Thyroid gland (tissue), 4 donors: Measurements from ENCODE around the gene RAB6B. TPM values are rescaled to one million over a fixed set of nuclear protein-coding genes. Genes with fewer than 3 reads are reported as not detected.

Experiments
- DNase-seq, 2 donors: peaks; one replicate each; pipeline ENCODE4 v3.0.0-alpha.2; 2019
- H3K27ac ChIP-seq, 3 donors: fragments of 200-600 bp; sonication (generic); 1 replicate in 2 of 3; 2 replicates in 1 of 3; pipeline ENCODE4 v1.5.1; 2016 to 2019; ENCODE audit warnings: mild to moderate bottlenecking in 1 of 3, moderate library complexity in 1 of 3
- H3K27me3 ChIP-seq: fragments of 200-600 bp; sonication (generic); one replicate; pipeline ENCODE4 v1.5.1; 2019
- H3K36me3 ChIP-seq, 2 donors: fragments of 200-600 bp; sonication (generic); one replicate each; pipeline ENCODE4 v1.5.1; 2016 to 2019
- H3K4me1 ChIP-seq, 2 donors: fragments of 200-600 bp; sonication (generic); one replicate each; pipeline ENCODE4 v1.5.1; 2017 to 2019
- H3K4me3 ChIP-seq, 3 donors: fragments of 200-600 bp; sonication (generic); replicated peaks in 1 of 3; 1 replicate in 2 of 3; 2 replicates in 1 of 3; pipeline ENCODE4 v1.5.1; 2016; ENCODE audit warnings: mild to moderate bottlenecking in 1 of 3
- H3K9me3 ChIP-seq: fragments of 200-600 bp; sonication (generic); one replicate; pipeline ENCODE4 v1.5.1; 2017
- POLR2A ChIP-seq, 2 donors: fragments of 450-650 bp; IDR thresholded peaks; one replicate each; pipeline ENCODE4 v1.6.1; 2017; ENCODE audit warnings: antibody characterized with exemption in 2 of 2, mild to moderate bottlenecking in 2 of 2, moderate library complexity in 1 of 2
- WGBS, 2 donors: methylation state at CpG; one replicate each; pipeline ENCODE4 v1.1.5; 2017; 5-methylcytosine and 5-hydroxymethylcytosine counted together
- intact Hi-C: fragments of 100-400 bp; cut with DNase I; formaldehyde crosslinking; loops from one replicate; pipeline ENCODE4 v1.15.1; 2023
- total RNA-seq, 4 donors: library from RNA; depleted of rRNA; stranded (reverse); fragments of >200 nt; gene quantifications; one replicate each; pipeline ENCODE4 v1.2.3, GENCODE V29; 2016
- TF ChIP-seq, protein P1 (sequence below), 6 experiments: fragments of 200-600 bp in 3 of 6; fragments of 450-650 bp in 3 of 6; sonication (generic) in 3 of 6; IDR thresholded peaks; one replicate each; pipeline ENCODE4 v1.5.1; 2016 to 2019; ENCODE audit warnings: antibody characterized with exemption in 6 of 6, mild to moderate bottlenecking in 2 of 6, inconsistent platforms in 1 of 6, moderate library complexity in 1 of 6

RAB6B gene
- total RNA-seq, 4 donors from 2014 or later = 4.4 to 6.2 (median 5.6) TPM

DNA sequence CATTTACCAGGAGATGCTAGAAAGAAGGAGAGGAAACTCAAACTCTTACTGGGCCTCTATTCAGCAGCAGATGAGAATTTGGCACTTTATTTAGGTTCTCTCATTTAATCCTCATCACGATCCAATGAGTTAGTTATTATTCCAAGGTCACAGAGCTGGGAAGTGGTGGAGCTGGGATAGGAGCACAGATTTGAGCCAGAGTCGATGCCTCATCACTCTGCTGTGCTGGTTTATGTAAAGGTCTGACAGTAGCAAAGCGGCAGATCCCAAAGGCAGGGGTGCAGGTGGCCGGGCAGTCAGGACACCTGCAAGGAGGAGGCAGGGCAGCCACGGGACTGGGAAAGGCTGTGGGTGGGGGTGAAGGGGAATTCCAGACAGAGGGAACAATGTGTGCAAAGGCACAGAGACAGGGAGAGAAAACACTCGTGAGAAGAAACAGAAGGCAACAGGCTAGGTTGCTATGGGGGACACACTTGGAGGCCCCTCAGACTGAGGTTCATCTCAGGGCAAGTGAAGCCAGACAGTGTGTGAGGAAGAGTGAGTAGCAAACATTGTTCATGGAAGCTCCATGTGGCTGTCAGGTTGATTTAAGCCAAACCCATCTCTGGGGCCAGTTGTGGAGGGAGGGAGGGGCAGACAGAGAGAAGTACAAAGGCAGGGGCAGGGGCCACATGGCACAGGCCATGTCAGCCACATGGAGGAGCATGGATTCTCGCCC, 26.8 kb downstream of the RAB6B start:
- TF ChIP-seq, protein P1, sequence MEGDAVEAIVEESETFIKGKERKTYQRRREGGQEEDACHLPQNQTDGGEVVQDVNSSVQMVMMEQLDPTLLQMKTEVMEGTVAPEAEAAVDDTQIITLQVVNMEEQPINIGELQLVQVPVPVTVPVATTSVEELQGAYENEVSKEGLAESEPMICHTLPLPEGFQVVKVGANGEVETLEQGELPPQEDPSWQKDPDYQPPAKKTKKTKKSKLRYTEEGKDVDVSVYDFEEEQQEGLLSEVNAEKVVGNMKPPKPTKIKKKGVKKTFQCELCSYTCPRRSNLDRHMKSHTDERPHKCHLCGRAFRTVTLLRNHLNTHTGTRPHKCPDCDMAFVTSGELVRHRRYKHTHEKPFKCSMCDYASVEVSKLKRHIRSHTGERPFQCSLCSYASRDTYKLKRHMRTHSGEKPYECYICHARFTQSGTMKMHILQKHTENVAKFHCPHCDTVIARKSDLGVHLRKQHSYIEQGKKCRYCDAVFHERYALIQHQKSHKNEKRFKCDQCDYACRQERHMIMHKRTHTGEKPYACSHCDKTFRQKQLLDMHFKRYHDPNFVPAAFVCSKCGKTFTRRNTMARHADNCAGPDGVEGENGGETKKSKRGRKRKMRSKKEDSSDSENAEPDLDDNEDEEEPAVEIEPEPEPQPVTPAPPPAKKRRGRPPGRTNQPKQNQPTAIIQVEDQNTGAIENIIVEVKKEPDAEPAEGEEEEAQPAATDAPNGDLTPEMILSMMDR (IDR thresholded peaks at IDR 0.05) = no peak
- no peak for TF ChIP-seq POLR2A (IDR thresholded peaks at IDR 0.05)
- Histone ChIP-seq H3K36me3 (no peaks in the 10 kb centered on the region), H3K27me3 (no peaks in the 10 kb centered on the region), H3K4me3 (no peak overlapping the region), H3K9me3 (no peaks in the 10 kb centered on the region), H3K27ac (no peak overlapping the region), H3K4me1 (no peaks in the 10 kb centered on the region)
- intact Hi-C loops = no loop called here
- WGBS, 2 donors = 76 to 79% methylated on average over 7 of the region's 7 CpGs
- no peak for DNase-seq

DNA sequence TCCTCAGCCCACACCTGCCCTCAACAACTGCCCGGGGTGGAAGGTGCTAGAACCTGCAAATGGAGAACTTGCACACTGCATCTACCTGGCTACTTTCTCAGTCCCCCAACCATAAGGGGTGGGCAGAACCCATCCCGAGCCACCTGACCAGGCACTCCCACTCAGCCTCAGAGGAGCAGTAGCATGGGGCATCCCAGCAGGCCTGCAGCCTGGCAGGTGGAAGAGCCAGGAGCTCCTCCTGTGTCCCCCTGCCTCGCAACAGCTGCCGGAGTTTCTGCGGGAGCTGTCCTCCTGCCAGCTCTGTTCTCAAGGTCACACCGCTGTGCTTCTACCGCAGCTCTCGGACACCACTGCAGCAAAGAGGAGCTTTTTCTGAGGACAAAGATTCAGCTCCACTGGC, 27.5 kb downstream of the RAB6B start:
- intact Hi-C loops = no loop called here
- WGBS, 2 donors = 75 to 87% methylated on average over 7 to 8 of the region's 8 CpGs
- Histone ChIP-seq H3K9me3 (no peaks in the 10 kb centered on the region), H3K4me1 (no peaks in the 10 kb centered on the region), H3K36me3 (no peaks in the 10 kb centered on the region), H3K27ac (no peak overlapping the region), H3K4me3 (no peak overlapping the region), H3K27me3 (no peaks in the 10 kb centered on the region)
- no peak for DNase-seq
- no peak for TF ChIP-seq POLR2A (IDR thresholded peaks at IDR 0.05)
- TF ChIP-seq, protein P1 (IDR thresholded peaks at IDR 0.05) = no peak

DNA sequence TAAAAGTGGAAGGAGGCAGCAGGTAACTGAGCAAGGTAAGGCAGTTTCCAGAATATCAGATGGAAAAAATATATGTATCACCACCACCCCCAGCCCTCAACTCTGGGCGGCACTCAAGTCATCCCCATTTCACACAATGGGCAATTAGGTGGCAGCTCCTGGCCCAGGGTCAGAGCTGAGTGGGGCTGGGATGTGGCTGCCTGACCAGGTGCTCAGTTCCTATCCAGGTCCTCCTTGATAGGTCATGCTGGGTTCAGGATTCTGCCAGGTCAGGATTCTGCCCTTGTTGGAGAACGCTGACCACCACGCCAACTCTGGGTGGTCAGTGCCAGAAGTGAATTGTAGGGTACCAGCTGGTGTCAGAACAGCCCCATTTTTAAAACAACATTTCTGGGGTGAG, 29.5 kb downstream of the RAB6B start:
- no peaks in the 10 kb centered on the region for H3K36me3 ChIP-seq
- intact Hi-C loops = no loop called here
- no peak overlapping the region for H3K27ac ChIP-seq
- H3K9me3 ChIP-seq = no peaks in the 10 kb centered on the region
- no peak for DNase-seq
- no peak for TF ChIP-seq POLR2A (IDR thresholded peaks at IDR 0.05)
- TF ChIP-seq, protein P1 (IDR thresholded peaks at IDR 0.05) = no peak
- H3K4me1 ChIP-seq = no peaks in the 10 kb centered on the region
- H3K4me3 ChIP-seq = no peak overlapping the region
- H3K27me3 ChIP-seq = no peaks in the 10 kb centered on the region
- WGBS, 2 donors = 98 to 100% methylated on average over 3 of the region's 3 CpGs

DNA sequence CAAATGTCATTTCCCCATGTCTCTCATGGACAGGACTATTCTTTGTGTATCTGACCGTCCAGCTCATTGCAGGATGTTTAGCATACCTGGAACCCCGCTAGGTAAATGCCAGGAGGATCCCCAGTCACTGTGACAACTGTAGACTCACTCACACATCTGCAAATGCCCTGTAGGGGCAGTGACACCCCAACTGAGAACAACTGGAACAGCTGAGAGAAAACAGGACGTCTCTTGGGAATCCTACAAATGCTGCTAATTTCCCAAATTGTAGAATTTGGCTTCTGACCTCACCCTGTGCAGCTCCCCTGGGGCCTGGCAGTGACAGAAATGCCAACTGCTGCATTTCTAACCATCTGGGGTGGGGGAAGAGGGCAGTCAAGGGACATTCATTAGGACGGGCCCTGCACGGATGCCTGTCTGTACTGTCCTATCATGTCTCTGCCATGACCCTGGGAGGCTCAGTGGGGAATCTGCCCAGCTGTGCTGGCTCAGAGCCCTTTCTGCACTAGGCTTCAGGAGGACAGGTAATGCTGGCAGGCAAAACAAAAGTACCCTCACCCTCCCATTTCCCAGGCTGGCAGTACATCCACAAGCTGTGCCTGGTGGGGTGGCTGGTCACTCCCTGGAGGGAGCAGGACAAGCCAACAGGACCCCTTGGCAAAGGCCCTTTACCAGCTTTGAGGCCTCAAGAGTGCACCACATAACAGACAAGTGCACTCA, 30.4 kb downstream of the RAB6B start:
- 84 to 91% methylated on average over 5 of the region's 5 CpGs for WGBS, 2 donors
- intact Hi-C loops = no loop called here
- no peaks in the 10 kb centered on the region for H3K27me3 ChIP-seq
- TF ChIP-seq, protein P1 (IDR thresholded peaks at IDR 0.05) = no peak
- TF ChIP-seq POLR2A (IDR thresholded peaks at IDR 0.05) = no peak
- H3K9me3 ChIP-seq = no peaks in the 10 kb centered on the region
- no peak for DNase-seq
- H3K4me3 ChIP-seq = no peak overlapping the region
- H3K27ac ChIP-seq = no peak overlapping the region
- no peaks in the 10 kb centered on the region for H3K4me1 ChIP-seq
- H3K36me3 ChIP-seq = no peaks in the 10 kb centered on the region

DNA sequence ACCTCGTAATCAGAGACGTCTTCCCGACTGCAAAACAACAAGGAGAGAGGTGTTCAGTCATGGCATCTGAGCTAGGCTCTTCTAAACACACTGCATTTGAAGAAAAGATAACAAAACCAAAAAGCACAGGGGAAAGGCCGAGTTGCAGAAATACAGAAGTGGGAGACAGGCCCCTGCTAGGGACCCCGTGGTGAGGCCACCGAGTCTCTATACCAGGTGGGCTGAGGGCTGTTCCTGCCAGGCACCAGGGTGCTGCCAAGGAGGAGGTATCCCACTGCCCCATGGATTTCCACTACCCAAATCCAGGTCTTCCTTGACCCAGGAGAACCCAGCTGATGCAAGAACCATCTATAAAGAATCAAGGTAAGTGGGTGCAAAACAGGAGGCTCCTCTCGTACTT, 31.1 kb downstream of the RAB6B start:
- WGBS, 2 donors = 72 to 81% methylated on average over 7 of the region's 7 CpGs

More for the DNA sequence above, 31.1 kb downstream of the RAB6B start:
- no peaks in the 10 kb centered on the region for H3K36me3 ChIP-seq
- H3K9me3 ChIP-seq = no peaks in the 10 kb centered on the region
- no peak for DNase-seq
- intact Hi-C loops = no loop called here
- H3K27ac ChIP-seq = no peak overlapping the region
- H3K4me3 ChIP-seq = no peak overlapping the region
- TF ChIP-seq POLR2A (IDR thresholded peaks at IDR 0.05) = no peak
- TF ChIP-seq, protein P1 (IDR thresholded peaks at IDR 0.05) = no peak
- no peaks in the 10 kb centered on the region for H3K27me3 ChIP-seq
- H3K4me1 ChIP-seq = no peaks in the 10 kb centered on the region
